K562 (cell line): ENCODE data around the gene TUBGCP6. TPM values are rescaled to one million over a fixed set of nuclear protein-coding genes. Genes with fewer than 3 reads are reported as not detected.

Experiments used
- ATAC-seq: fragments of 200-7000 bp; cut with Tn5 transposase; 3 replicates; pipeline ENCODE4 v1.9.1; 2020; ENCODE audit warnings: moderate library complexity
- BruUV-seq: library from RNA; stranded (reverse); fragments of 400-500 nt; replicated peaks from 2 replicates; lab custom pipeline; 2021; lab: Mats Ljungman, UMichigan
- CTCF ChIA-PET: fragments of 300-600 bp; formaldehyde crosslinking; extraction: SDS; loops from one replicate; lab custom pipeline; 2021; ENCODE audit warnings: low intra/inter-chr PET ratio; lab: Yijun Ruan, JAX
- POLR2A ChIA-PET: fragments of 300-600, 350-650 bp; sonication (Branson Sonifier 250); formaldehyde crosslinking; extraction: SDS; loops from one replicate; lab custom pipeline; 2021; ENCODE audit warnings: antibody characterized with exemption, inconsistent platforms; lab: Yijun Ruan, JAX
- DNase-seq, 4 experiments: peaks; one replicate each; pipeline versions ENCODE4 v3.0.0 to v3.0.0-alpha.2; 2011 to 2018; ENCODE audit warnings: low spot score in 3 of 4, mixed read lengths in 3 of 4; ENCODE audit errors: extremely low read depth in 1 of 4
- FAIRE-seq: peaks from 2 replicates; lab custom pipeline; 2011; peaks lifted over from hg19 to GRCh38; lab: Jason Lieb, UNC
- H2AFZ ChIP-seq: 2 replicates; pipeline ENCODE4 v1.6.0; 2011; ENCODE audit warnings: low read depth, low read length, control low read depth, inconsistent platforms
- H3K27ac ChIP-seq: fragments of 200-600 bp; 3 replicates; pipeline ENCODE4 v1.8.0; 2011; ENCODE audit warnings: low read depth, mild to moderate bottlenecking, control low read depth, inconsistent platforms, low read length, moderate library complexity, mixed read lengths; ENCODE audit errors: extremely low read depth
- H3K27me3 ChIP-seq, 2 experiments: fragments of 300-600 bp in 1 of 2; 2 replicates in 1 of 2; 3 replicates in 1 of 2; pipeline versions ENCODE4 v1.6.0 to v1.8.0; 2011; ENCODE audit warnings: inconsistent platforms in 2 of 2, low read length in 2 of 2, mild to moderate bottlenecking in 1 of 2, mixed read lengths in 1 of 2, moderate library complexity in 1 of 2; ENCODE audit not compliant: control insufficient read depth in 2 of 2, insufficient read depth in 2 of 2
- H3K36me3 ChIP-seq: fragments of 300-600 bp; 3 replicates; pipeline ENCODE4 v1.8.0; 2011; ENCODE audit warnings: mild to moderate bottlenecking, low read length, inconsistent platforms; ENCODE audit not compliant: control insufficient read depth, insufficient read depth
- H3K4me1 ChIP-seq, 2 experiments: fragments of 200-600 bp in 1 of 2; replicated peaks in 1 of 2; 2 replicates in 1 of 2; 3 replicates in 1 of 2; pipeline versions ENCODE4 v1.5.1 to v1.8.0; 2011; ENCODE audit warnings: inconsistent platforms in 2 of 2, low read length in 2 of 2, mild to moderate bottlenecking in 1 of 2, mixed read lengths in 1 of 2, moderate library complexity in 1 of 2; ENCODE audit not compliant: control insufficient read depth in 2 of 2, insufficient read depth in 2 of 2
- H3K4me2 ChIP-seq: 2 replicates; pipeline ENCODE4 v1.6.1; 2011; ENCODE audit warnings: low read length, control low read depth, inconsistent platforms, mixed read lengths; ENCODE audit not compliant: insufficient read depth
- H3K4me3 ChIP-seq: fragments of 200-600 bp; sonication (generic), shearing (Covaris generic); 2 replicates; pipeline ENCODE4 v1.5.1; 2016; ENCODE audit warnings: control low read depth, inconsistent platforms
- H3K79me2 ChIP-seq: fragments of 200-600 bp; 3 replicates; pipeline ENCODE4 v1.8.0; 2011; ENCODE audit warnings: low read length, inconsistent platforms; ENCODE audit not compliant: control insufficient read depth, insufficient read depth
- H3K9ac ChIP-seq, 2 experiments: 2 replicates each; pipeline versions ENCODE4 v1.6.0 to v1.6.1; 2011; ENCODE audit warnings: low read depth in 2 of 2, low read length in 2 of 2, control low read depth in 1 of 2, inconsistent platforms in 1 of 2, mild to moderate bottlenecking in 1 of 2, mixed read lengths in 1 of 2; ENCODE audit not compliant: insufficient read depth in 1 of 2
- H3K9me1 ChIP-seq: one replicate; pipeline ENCODE4 v1.6.0; 2011; ENCODE audit warnings: inconsistent platforms, mild to moderate bottlenecking, low read length, moderate library complexity; ENCODE audit not compliant: control insufficient read depth, insufficient read depth
- H3K9me3 ChIP-seq: replicated peaks from 2 replicates; pipeline ENCODE4 v1.5.1; 2011; ENCODE audit warnings: low read depth, low read length, inconsistent platforms; ENCODE audit not compliant: control insufficient read depth, insufficient read depth
- H4K20me1 ChIP-seq: replicated peaks from 2 replicates; pipeline ENCODE4 v1.6.1; 2011; ENCODE audit warnings: low read length, inconsistent platforms, mixed read lengths; ENCODE audit not compliant: control insufficient read depth, insufficient read depth
- ATF3 ChIP-seq, 2 experiments: fragments of 450-650 bp in 1 of 2; sonication (generic) in 1 of 2; formaldehyde crosslinking in 1 of 2; IDR thresholded peaks in 1 of 2; conservative IDR thresholded peaks in 1 of 2; 2 replicates each; pipeline versions ENCODE4 v1.6.1 to v1.8.1; 2016 to 2023; ENCODE audit warnings: mild to moderate bottlenecking in 2 of 2, moderate library complexity in 2 of 2, inconsistent platforms in 1 of 2, missing genetic modification reagents in 1 of 2
- BCL6 ChIP-seq: fragments of 250-450 bp; sonication (Bioruptor Pico); IDR thresholded peaks from 2 replicates; pipeline ENCODE4 v1.4.0; 2020
- CEBPG ChIP-seq, 3 experiments: fragments of 200-800 bp in 1 of 3; sonication (Bioruptor generic) in 1 of 3; sonication (generic) in 1 of 3; formaldehyde crosslinking in 1 of 3; IDR thresholded peaks in 2 of 3; conservative IDR thresholded peaks in 1 of 3; 2 replicates each; pipeline versions ENCODE4 v1.6.1 to v1.8.0; 2016 to 2022; ENCODE audit warnings: missing compliant biosample characterization in 2 of 3, missing genetic modification characterization in 2 of 3, mild to moderate bottlenecking in 1 of 3, missing genetic modification reagents in 1 of 3
- HNRNPLL ChIP-seq: fragments of 200-400 bp; formaldehyde crosslinking; IDR thresholded peaks from 2 replicates; pipeline ENCODE4 v1.6.1; 2017; ENCODE audit warnings: low read length, low read depth, mild to moderate bottlenecking; ENCODE audit not compliant: poor library complexity, severe bottlenecking
- MIER1 ChIP-seq: fragments of 450-650 bp; IDR thresholded peaks from 2 replicates; pipeline ENCODE4 v1.6.1; 2016; ENCODE audit warnings: antibody characterized with exemption, mild to moderate bottlenecking, low read depth
- NCOR1 ChIP-seq: fragments of 450-650 bp; IDR thresholded peaks from 2 replicates; pipeline ENCODE4 v1.6.1; 2016; ENCODE audit warnings: mild to moderate bottlenecking, moderate library complexity
- NFYB ChIP-seq: IDR thresholded peaks from 2 replicates; pipeline ENCODE4 v1.6.1; 2011; ENCODE audit warnings: mild to moderate bottlenecking, moderate library complexity; ENCODE audit not compliant: insufficient read length; ENCODE audit errors: extremely low read depth
- RBM22 ChIP-seq: fragments of 200-400 bp; formaldehyde crosslinking; IDR thresholded peaks from 2 replicates; pipeline ENCODE4 v1.6.1; 2018; ENCODE audit warnings: low read length, low read depth; ENCODE audit not compliant: poor library complexity, severe bottlenecking
- SMARCA5 ChIP-seq: fragments of 450-650 bp; IDR thresholded peaks from 2 replicates; pipeline ENCODE4 v1.6.1; 2016
- SREBF1 ChIP-seq: fragments of 150-350 bp; IDR thresholded peaks from 2 replicates; pipeline ENCODE4 v1.6.1; 2014; ENCODE audit warnings: antibody characterized with exemption, low read depth, low read length, borderline replicate concordance
- ZFP36 ChIP-seq: fragments of 150-350 bp; IDR thresholded peaks from 2 replicates; pipeline ENCODE4 v1.6.1; 2018; ENCODE audit warnings: low read length, low read depth; ENCODE audit not compliant: partially characterized antibody
- ZNF655 ChIP-seq: fragments of 250-450 bp; sonication (Bioruptor Pico); IDR thresholded peaks from 2 replicates; pipeline ENCODE4 v1.5.0; 2021
- ZZZ3 ChIP-seq: fragments of 450-650 bp; IDR thresholded peaks from 2 replicates; pipeline ENCODE4 v1.6.1; 2016; ENCODE audit warnings: antibody characterized with exemption, mild to moderate bottlenecking, moderate library complexity
- WGBS: fragments of 100-300 bp; shearing (Covaris generic); methylation state at CpG from one replicate; pipeline ENCODE4 v1.1.6; 2016; ENCODE audit warnings: low coverage, mixed read lengths; ENCODE audit not compliant: insufficient coverage; ENCODE audit errors: missing lambda C conversion rate; 5-methylcytosine and 5-hydroxymethylcytosine counted together
- in situ Hi-C: fragments of 300-500 bp; cut with MboI; formaldehyde crosslinking; loops from 4 replicates; pipeline ENCODE4 v1.15.0; 2018; ENCODE audit warnings: inconsistent platforms, mixed read lengths
- intact Hi-C: fragments of 100-400 bp; cut with micrococcal nuclease; formaldehyde crosslinking; loops from 2 replicates; pipeline ENCODE4 v1.14.2; 2022
- polyA plus RNA-seq, 8 experiments: library from polyadenylated mRNA; depleted of rRNA in 4 of 8; stranded (reverse) in 5 of 8; unstranded in 3 of 8; fragments of >200 nt; fragmentation: Nextera tagmentation in 2 of 8; fragmentation: Illumina TruSeq in 1 of 8; extraction: Ambion mirVana in 2 of 8; extraction: Trizol in 1 of 8; gene quantifications; 2 replicates each; pipeline versions ENCODE4 v1.2.1 to v1.2.3, GENCODE V29; 2011 to 2014; ENCODE audit warnings: inconsistent platforms in 1 of 8, missing spikeins in 1 of 8
- total RNA-seq, 7 experiments: library from RNA; depleted of rRNA in 6 of 7; stranded (reverse); fragments of >200 nt in 6 of 7; fragmentation: Illumina TruSeq in 2 of 7; extraction: Trizol in 2 of 7; gene quantifications; 2 replicates each; pipeline versions ENCODE4 v1.2.1 to v1.2.3, GENCODE V29; 2011 to 2021; ENCODE audit warnings: low replicate concordance in 1 of 7
- TF ChIP-seq, protein P1 (sequence below): sonication (generic); formaldehyde crosslinking; IDR thresholded peaks from 2 replicates; pipeline ENCODE4 v1.8.0; 2022; ENCODE audit warnings: mild to moderate bottlenecking, low read depth, missing genetic modification reagents

The TUBGCP6 gene
- total and polyA plus RNA-seq, 9 of the 15 experiments (the other 6 are each of a cell fraction or from before 2014, with no cell fraction given), result 0.76 to 33.0 (median 10.1) TPM

GRCh38 chr22:50244420-50245213, at the start of gene TUBGCP6 (continued):
- TF ChIP-seq NCOR1 (peak; percentile 17; the same call in 1 of the 2 replicates), ATF3 (IDR thresholded peaks at IDR 0.05) (no peak), ATF3 (CRISPR knock-in tag; conservative IDR thresholded peaks at IDR 0.05) (no peak), BCL6 (CRISPR knock-in tag) (no peak)
- TF ChIP-seq, protein P1, sequence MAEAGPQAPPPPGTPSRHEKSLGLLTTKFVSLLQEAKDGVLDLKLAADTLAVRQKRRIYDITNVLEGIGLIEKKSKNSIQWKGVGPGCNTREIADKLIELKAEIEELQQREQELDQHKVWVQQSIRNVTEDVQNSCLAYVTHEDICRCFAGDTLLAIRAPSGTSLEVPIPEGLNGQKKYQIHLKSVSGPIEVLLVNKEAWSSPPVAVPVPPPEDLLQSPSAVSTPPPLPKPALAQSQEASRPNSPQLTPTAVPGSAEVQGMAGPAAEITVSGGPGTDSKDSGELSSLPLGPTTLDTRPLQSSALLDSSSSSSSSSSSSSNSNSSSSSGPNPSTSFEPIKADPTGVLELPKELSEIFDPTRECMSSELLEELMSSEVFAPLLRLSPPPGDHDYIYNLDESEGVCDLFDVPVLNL (CRISPR knock-in tag), result no peak

- H3K36me3 ChIP-seq, result peaks cover 10% of the 10 kb centered on the region; the same call in 2 of the 3 replicates
- FAIRE-seq, result no peak
- no peak overlapping the region for H3K4me3 ChIP-seq
- in situ Hi-C loops (no loop called here), intact Hi-C loops (no loop called here)
- H3K27ac ChIP-seq, result no peak overlapping the region
- H4K20me1 ChIP-seq, result no peaks in the 10 kb centered on the region
- H3K9me1 ChIP-seq, result no peaks in the 10 kb centered on the region
- no peak for DNase-seq
- POLR2A ChIA-PET, result interaction anchor here (0.7 to 1.8 kb wide), 5 partner anchors 9 to 145 kb away, joined by 3 to 11 read pairs (median 4); no protein-coding TSS in a partner anchor
- no peak overlapping the region for H3K9ac ChIP-seq
- CTCF ChIA-PET, result interaction anchor here (0.6 kb wide), 1 partner anchor 49 kb away, joined by 4 read pairs; no protein-coding TSS in a partner anchor
- no TSS peak for BruUV-seq
- ATAC-seq, result no peak
- peaks cover 0 to 41% of the 10 kb centered on the region in 2 experiments; a peak in 2 of 5 replicates for H3K4me1 ChIP-seq
- no peak overlapping the region for H3K4me2 ChIP-seq
- no peaks in the 10 kb centered on the region for H3K9me3 ChIP-seq
- peaks cover 21% of the 10 kb centered on the region; the same call in 2 of the 3 replicates for H3K79me2 ChIP-seq
- 0% methylated on average over 1 of the region's 5 CpGs for WGBS
- H2AFZ ChIP-seq, result no peak overlapping the region
- no peaks in the 10 kb centered on the region for H3K27me3 ChIP-seq
- TF ChIP-seq MIER1 (no peak), SREBF1 (no peak), ZZZ3 (no peak), HNRNPLL (no peak), ZNF655 (CRISPR knock-in tag) (no peak), RBM22 (no peak), CEBPG (CRISPR knock-in tag; IDR thresholded peaks at IDR 0.05) (no peak), CEBPG (tag; conservative IDR thresholded peaks at IDR 0.05 in 1 of 2, IDR thresholded peaks at IDR 0.05 in 1 of 2) (no peak), NFYB (no peak), SMARCA5 (no peak), ZFP36 (no peak)
These were observed 49.5 kb upstream of the TUBGCP6 start for GRCh38 chr22:50294319-50294656.
